ENCODE measurements around the gene MYO9A.
A peak's percentile ranks its signal among the peaks of the same experiment; 100 is the strongest.
"Not testable (repeated sequence)": the region's sequence is repeated elsewhere in the genome, so short reads cannot be mapped to it uniquely, and the experiment has no call there.

The MYO9A gene

GRCh38 chr15:72140088-72140487 lies 22.1 kb upstream of the MYO9A start:
- no peak for DNase-seq (ENCODE audit: low read depth)

- no peak for DNase-seq (ENCODE audit: low read depth)
Measured at GRCh38 chr15:72139667-72140066, 21.7 kb upstream of the MYO9A start.

DNA sequence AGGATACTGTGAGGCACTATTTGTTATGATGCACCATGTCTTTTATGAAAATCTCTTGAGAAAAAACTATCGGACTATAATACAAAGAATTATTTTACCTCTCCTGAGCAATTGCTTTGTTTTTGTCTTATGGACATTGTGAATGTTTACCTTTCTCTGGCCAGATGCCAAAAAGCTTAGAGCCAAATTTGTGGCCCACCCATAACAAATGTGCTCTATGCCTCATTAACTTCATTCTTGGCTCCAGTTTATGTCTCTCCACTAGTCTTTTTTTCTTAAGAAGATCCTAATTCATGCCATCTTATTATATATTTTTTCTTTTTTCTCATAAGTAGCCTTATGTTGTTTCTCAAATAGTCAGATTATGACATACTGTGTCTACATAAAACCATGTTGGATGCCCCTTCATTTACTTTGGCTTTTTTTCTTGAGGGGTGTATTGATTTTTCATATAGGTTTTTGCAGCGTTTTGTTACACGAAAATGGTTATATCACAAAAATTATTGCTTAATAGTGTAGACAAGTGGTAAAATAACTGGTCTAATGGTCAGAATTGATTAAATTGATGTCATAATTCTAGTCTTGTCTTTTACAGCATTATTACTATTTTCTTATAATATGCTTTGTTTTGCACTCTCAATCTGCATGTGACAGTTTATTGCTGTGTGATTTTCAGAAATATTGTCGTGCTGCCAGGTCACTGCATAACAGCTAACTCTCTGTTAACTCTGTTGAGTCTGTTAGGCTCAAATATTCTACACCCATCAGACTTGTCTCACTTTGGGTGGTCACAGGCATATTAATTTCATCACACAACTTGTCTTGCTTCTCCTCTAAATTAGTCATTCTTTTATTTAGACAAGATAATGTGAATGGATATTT lies 18.5 kb upstream of the MYO9A start:
- DNase-seq (ENCODE audit: low read depth), result no peak

GRCh38 chr15:72135719-72136118 lies 17.8 kb upstream of the MYO9A start:
- no peak for DNase-seq (ENCODE audit: low read depth)

DNA sequence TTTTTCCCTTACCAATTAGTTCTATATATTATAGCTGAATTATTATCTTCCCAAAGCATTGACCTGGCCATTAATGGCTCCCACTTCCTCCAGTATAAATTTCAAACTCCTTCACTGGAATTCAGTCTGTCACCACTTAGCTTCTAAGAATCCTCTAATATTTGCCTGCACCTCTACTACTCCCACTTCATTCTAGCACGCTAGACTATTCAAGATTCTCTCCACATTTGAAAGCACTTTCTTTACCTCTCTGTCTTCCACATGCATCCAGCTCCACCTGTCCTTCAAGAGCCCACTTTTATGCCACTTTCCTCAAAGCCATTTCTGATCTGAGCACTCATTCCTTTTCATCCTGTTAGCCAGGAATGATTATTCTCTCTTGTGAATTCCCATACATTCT lies 15.3 kb upstream of the MYO9A start:
- DNase-seq (ENCODE audit: low read depth), result no peak

DNA sequence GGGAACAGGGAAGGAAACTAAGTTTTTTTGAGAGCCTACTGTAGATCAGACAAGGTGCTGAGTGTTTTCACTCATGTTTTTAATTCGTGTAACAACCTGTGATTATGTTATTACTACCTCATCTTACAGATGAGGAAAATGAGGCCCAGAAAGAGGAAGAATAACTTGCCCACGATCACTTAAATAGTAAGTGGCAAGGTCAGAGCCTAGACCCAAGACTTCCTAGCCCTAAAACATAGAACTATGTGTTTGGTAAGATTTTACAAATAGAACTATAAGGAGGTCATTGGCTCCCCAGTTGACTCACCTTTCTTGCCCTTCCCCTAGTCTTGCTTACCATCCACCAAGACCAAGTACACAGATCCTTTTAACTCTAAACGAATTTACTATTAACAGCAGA lies 14.0 kb upstream of the MYO9A start:
- DNase-seq (ENCODE audit: low read depth), result no peak

GRCh38 chr15:72130272-72130671 lies 12.3 kb upstream of the MYO9A start:
- DNase-seq (ENCODE audit: low read depth), result no peak

DNA sequence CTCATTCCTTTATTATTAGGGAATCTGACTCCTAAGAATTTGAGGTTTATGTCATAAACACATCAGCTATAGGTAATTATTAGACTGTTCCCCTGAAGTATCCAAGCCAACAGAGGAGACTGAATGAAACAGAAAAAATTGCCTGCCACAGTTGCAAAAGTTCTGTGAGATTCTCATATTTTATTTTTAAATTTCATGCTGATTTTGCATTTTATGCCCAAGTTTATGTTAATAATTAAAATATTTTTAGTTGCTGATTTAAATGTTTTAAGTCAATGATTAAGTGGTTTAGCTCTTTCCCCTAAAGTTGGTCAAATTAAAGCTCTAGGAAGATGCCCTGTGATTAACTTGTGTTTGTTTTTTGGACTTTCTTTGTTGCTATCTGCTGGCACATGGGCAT lies 10.4 kb upstream of the MYO9A start:
- DNase-seq (ENCODE audit: low read depth), result no peak

GRCh38 chr15:72127724-72128322 lies 9.9 kb upstream of the MYO9A start:
- no peak for DNase-seq (ENCODE audit: low read depth)

- DNase-seq (ENCODE audit: low read depth), result no peak
Measured at GRCh38 chr15:72124218-72124617, 6.3 kb upstream of the MYO9A start.

DNA sequence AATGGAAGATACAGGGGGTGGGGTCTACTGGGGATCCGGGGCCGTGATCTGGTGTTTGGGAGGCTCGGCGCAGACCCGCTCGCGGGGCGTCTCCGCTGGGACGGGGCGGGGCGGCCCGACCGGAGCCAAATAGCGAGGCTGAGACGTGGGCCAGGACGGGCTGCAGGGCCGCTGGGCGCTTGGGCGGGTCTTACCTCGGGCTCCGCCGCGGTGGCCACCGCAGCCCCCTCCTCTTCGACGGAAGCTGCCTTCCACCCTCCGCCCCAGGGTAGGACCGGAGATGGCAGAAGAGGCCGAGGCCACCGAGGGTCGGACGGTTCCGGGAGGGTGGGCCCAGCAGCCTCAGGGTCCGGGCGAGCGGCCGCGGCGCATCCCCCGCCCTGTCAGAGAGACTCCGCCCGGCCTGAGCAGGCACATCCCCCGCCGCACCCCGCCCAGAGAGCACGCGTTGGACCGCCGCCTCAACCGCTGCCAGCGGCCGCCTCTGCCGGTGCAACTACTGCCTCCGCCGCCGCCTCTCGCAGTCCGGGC lies 399 bp downstream of the MYO9A start:
- DNase-seq (ENCODE audit: low read depth), result peak; percentile 87

DNA sequence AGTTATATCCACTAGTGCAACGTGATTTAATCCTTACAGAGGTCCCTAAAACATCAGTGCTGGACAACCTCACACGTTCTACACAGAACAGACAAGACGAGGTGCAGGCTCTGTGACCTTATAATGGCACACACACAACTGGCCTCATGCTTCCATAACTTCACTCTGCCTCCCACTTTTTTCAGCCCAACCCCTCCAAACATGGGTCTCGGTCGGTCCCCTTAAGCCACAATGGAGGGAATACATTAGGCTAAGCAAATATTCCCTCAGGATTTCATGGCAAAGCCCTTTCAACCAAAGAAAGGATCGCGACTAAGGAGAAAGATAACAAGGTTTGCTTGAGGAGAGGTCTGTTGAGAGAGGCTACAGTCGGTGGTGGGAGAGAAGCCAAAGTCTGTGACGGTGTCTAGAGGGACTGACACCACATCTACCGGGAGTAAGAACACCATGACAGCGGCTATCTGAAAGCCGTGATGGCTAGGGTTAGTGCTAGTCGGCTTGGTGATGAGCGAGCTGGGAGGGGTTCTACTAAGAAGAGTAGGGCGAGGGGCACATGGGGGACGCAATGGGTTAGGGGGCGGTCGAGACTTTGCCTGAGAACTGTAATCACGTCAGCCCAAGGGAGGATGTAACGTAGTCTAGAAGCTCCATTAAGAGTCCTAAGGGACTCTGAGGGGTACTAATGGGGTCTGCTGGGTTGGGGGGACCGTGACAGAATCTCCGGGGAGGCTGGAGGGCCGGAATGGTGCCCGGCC lies 1.0 kb downstream of the MYO9A start:
- peak; percentile 39 for DNase-seq (ENCODE audit: low read depth)

DNA sequence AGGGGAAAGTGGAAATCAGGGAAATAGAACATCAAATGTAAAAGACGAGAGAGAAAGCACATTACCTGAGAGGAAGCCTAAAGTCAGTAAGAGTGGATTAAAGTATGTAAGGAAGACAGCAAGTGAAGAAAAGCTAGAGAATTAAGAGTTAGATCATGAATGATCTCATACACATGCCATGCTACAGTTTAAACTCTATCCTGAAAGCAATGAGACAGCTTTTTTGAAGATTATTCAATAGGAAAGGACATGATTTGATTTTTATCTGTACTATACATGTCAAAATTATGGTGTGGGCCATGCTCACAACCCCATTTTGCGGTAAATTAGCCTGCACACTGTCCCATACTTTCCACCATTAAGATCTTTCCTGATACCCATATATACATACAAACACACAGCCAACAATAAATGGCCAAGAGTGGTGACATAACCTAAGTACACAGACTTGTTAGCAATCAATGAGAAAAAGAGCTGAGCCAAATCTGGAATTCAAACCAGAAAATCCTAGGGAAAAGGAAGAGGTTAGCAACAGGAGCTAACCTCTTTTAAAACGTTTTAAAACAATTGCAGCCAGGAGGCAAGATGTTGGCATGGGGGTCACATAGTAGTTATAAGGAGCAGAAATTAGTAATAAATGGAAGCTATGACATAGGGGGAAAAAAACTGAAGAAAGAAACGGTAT lies 4.5 kb downstream of the MYO9A start:
- DNase-seq (ENCODE audit: low read depth), result peak; percentile 13

DNA sequence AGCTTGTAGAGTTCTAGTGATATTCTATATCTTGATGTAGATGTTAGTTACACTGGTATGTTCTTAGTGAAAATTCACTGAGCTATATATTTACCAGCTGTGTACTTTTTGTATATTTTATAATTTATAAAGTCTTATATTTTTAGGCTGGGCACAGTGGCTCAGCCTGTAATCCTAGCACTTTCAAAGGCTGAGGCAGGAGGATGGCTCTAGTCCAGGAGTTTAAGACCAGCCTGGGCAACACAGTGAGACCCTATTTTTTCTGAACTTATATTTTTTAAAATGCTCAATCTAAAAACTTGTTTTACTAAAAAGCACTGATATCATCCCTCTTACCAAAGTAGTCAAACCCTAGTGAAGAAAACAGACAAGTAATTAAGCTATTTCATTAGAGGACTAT lies 5.1 kb downstream of the MYO9A start:
- DNase-seq (ENCODE audit: low read depth), result no peak

DNA sequence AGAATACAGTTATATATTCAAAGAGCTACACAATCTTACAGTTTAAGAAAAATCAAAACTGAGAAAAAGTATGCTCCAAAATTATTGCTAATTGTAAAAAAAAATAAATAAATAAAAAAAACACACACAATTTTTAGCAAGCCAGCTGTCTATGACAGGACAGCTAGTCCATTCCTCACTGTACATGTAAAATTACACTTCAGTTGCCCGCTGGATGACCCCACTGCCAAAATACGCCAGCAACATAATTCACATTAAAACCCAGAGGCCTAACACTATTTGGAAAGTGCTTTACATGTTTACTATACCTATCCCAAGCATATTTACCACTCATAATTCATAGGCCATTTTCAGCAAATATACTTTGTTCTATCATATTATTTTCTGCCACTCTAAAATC lies 5.8 kb downstream of the MYO9A start:
- no peak for DNase-seq (ENCODE audit: low read depth)

GRCh38 chr15:72110355-72110754 lies 7.6 kb downstream of the MYO9A start:
- peak; percentile 16 for DNase-seq (ENCODE audit: low read depth)

DNA sequence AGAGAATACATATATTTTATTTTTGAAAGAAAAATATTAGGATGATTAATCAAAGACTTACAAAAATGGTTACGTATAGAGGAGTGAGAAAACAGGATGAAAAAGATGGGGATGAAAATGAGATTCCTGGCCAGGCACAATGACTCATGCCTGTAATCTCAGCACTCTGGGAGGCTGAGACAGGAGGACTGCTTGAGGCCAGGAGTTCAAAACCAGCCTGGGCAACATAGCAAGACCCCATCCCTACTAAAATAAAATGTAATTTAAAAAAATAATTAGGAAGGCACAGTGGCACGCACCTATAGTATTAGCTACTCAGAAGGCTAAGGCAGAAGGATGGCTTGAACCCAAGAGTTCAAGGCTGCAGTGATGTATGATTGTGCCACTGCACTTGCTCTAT lies 11.9 kb downstream of the MYO9A start:
- DNase-seq (ENCODE audit: low read depth), result no peak

DNA sequence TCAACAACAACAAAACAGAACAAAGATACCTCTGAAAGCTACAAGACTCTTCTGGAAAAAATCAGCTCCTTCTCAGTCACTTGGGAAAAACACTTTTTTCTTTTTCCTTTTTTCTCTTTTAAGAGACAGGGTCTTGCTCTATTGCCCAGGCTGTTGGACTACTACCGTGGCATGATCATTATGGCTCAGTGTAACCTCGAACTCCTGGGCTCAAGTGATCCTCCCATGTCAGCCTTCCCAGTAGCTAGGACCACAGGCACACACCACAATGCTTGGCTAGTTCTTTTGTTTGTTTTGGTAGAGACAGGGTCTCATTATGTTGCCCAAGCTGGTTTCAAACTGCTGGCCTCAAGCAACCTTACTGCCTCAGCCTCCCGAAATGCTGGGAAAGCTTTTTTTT lies 12.8 kb downstream of the MYO9A start:
- no peak for DNase-seq (ENCODE audit: low read depth)

- DNase-seq (ENCODE audit: low read depth), result not testable (repeated sequence)
Measured at GRCh38 chr15:72100551-72100950, 17.4 kb downstream of the MYO9A start.

DNA sequence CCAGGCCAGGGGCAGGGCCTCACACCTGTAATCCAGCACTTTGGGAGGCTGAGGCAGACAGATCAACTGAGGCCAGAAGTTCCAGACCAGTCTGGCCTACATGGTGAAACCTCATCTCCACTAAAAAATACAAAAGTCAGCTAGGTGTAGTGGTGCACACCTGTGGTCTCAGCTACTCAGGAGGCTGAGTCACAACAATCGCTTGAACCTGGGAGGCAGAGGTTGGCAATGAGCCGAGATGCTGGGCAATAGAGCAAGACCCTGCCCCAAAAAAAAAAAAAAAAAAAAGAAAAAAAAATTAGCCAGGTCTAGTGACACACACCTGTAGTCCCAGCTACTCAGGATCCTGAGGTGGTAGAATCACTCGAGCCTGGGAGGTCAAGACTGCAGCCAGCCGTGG lies 18.8 kb downstream of the MYO9A start:
- DNase-seq (ENCODE audit: low read depth), result no peak

DNA sequence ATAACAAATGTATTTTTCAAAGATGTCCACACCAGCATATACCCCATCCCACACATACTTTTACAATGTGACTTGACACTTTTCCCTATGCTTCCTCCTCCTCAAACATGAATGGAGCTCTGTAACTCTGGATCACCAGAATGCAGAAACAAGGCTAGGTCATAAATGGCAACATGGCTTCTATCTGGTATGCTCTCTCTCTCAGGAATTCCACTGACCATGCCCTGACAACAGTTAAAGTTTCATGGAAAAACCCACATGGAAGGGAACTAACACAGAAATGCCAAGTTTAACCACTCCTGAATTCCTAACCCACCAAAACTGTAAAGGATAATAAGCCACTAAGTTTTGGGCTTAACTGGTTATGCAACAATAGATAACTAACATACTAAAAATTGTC lies 19.9 kb downstream of the MYO9A start:
- no peak for DNase-seq (ENCODE audit: low read depth)

DNA sequence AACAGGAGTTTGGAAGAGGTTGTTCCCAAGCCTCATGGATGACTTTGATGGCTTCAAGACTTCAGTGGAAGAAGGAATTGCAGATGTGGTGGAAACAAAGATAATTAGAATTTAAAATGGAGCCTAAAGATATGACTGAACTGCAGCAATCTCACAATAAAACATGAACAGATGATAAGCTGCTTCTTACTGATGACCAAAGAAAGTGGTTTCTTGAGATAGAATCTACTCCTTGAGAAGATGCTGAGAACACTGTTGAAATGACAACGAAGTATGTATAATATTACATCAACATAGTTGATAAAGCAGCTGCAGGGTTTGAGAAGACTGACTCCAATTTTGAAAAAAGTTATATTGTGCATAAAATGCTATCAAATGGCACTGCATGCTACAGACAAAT lies 21.2 kb downstream of the MYO9A start:
- DNase-seq (ENCODE audit: low read depth), result no peak
